RWPE1 (cell line): ENCODE results near the gene PKD1.
A peak's percentile ranks its signal among the peaks of the same experiment; 100 is the strongest.

Experiments
- CTCF ChIA-PET: fragments of 350-600 bp; sonication (Branson Sonifier 250); formaldehyde crosslinking; extraction: SDS; loops from one replicate; lab custom pipeline; 2021; lab: Yijun Ruan, JAX
- POLR2A ChIA-PET: fragments of 400-600 bp; formaldehyde crosslinking; extraction: SDS; loops from one replicate; lab custom pipeline; 2020; ENCODE audit warnings: antibody characterized with exemption; ENCODE audit not compliant: low non-redundant PET; lab: Yijun Ruan, JAX
- DNase-seq: peaks from one replicate; pipeline ENCODE4 v3.0.0; 2012; ENCODE audit warnings: low spot score
- H3K27ac ChIP-seq: fragments of 450-650 bp; 2 replicates; pipeline ENCODE4 v1.5.1; 2017
- CTCF ChIP-seq: fragments of 450-650 bp; conservative IDR thresholded peaks from 2 replicates; pipeline ENCODE4 v1.5.1; 2017; ENCODE audit warnings: low read depth, mild to moderate bottlenecking

The PKD1 gene

GRCh38 chr16:2096853-2097595 is 38.7 kb downstream of the PKD1 start:
- DNase-seq = no peak
- H3K27ac ChIP-seq = peak overlapping the region; percentile 73
- TF ChIP-seq CTCF = no peak
- ChIA-PET CTCF (interaction anchor here (0.6 kb wide), 1 partner anchor 43 kb away, joined by 4 read pairs; no protein-coding TSS in a partner anchor), POLR2A (no interaction called here)

GRCh38 chr16:2095918-2096582 is 39.6 kb downstream of the PKD1 start:
- POLR2A ChIA-PET = no interaction called here
- no peak for TF ChIP-seq CTCF
- CTCF ChIA-PET = no interaction called here
- DNase-seq = no peak
- peak overlapping the region; percentile 73 for H3K27ac ChIP-seq

GRCh38 chr16:2095315-2095853 is 40.3 kb downstream of the PKD1 start:
- ChIA-PET CTCF (no interaction called here), POLR2A (no interaction called here)
- peak; percentile 72 for DNase-seq
- H3K27ac ChIP-seq = peak overlapping the region; percentile 73
- TF ChIP-seq CTCF = no peak

- TF ChIP-seq CTCF = no peak
- DNase-seq = no peak
- CTCF ChIA-PET = interaction anchor here (0.5 kb wide), 1 partner anchor 48 kb away, joined by 4 read pairs; no protein-coding TSS in a partner anchor
- H3K27ac ChIP-seq = peak overlapping the region; percentile 73; the same call in 1 of the 2 replicates
- POLR2A ChIA-PET = no interaction called here
Observed at GRCh38 chr16:2093793-2094192, 41.9 kb downstream of the PKD1 start.

GRCh38 chr16:2092866-2093265 is 42.8 kb downstream of the PKD1 start:
- TF ChIP-seq CTCF = no peak
- DNase-seq = no peak

GRCh38 chr16:2092256-2092620 is 43.5 kb downstream of the PKD1 start:
- POLR2A ChIA-PET = interaction anchor here (0.6 kb wide), 1 partner anchor 48 kb away, joined by 3 read pairs; no protein-coding TSS in a partner anchor

More at GRCh38 chr16:2092866-2093265, 42.8 kb downstream of the PKD1 start:
- CTCF ChIA-PET = interaction anchor here (0.5 to 0.7 kb wide), 2 partner anchors 10 to 72 kb away, joined by 3 to 5 read pairs; no protein-coding TSS in a partner anchor
- peak overlapping the region; percentile 73 for H3K27ac ChIP-seq
- POLR2A ChIA-PET = interaction anchor here (0.6 kb wide), 1 partner anchor 48 kb away, joined by 3 read pairs; no protein-coding TSS in a partner anchor

More at GRCh38 chr16:2092256-2092620, 43.5 kb downstream of the PKD1 start:
- peak overlapping the region; percentile 73 for H3K27ac ChIP-seq
- DNase-seq = no peak
- no peak for TF ChIP-seq CTCF
- CTCF ChIA-PET = interaction anchor here (0.7 kb wide), 1 partner anchor 9 kb away, joined by 5 read pairs; no protein-coding TSS in a partner anchor
